ENCODE results near the gene NFIB. TPM values are rescaled to one million over a fixed set of nuclear protein-coding genes. Genes with fewer than 3 reads are reported as not detected.

The NFIB gene
- polyA plus RNA-seq, 3 donors, result not detected

- H3K79me2 ChIP-seq (ENCODE audit: insufficient read depth, low read length), result no peaks in the 10 kb centered on the region
- no peaks in the 10 kb centered on the region for H3K36me3 Mint-ChIP-seq
- H3K4me1 Mint-ChIP-seq, result no peaks in the 10 kb centered on the region
- TF ChIP-seq CTCF (IDR thresholded peaks at IDR 0.05), result no peak
- no peak overlapping the region for H2AFZ ChIP-seq (ENCODE audit: insufficient read depth, low read depth, low read length, poor library complexity, severe bottlenecking)
- H3K4me1 ChIP-seq (ENCODE audit: control insufficient read depth in 1 of 2, insufficient read depth in 2 of 2, low read length in 2 of 2), result no peaks in the 10 kb centered on the region
- no peaks in the 10 kb centered on the region for H3K36me3 ChIP-seq (replicated peaks in 1 of 2; ENCODE audit: control insufficient read depth in 1 of 2, insufficient read depth in 2 of 2, low read length in 2 of 2)
- H3K4me3 Mint-ChIP-seq, result no peak overlapping the region
- 83% methylated on average over 1 of the region's 3 CpGs for WGBS (ENCODE audit: insufficient coverage)
- no peak overlapping the region for H3K4me2 ChIP-seq (replicated peaks; ENCODE audit: extremely low read depth, low read length, poor library complexity, severe bottlenecking)
- no peak overlapping the region for H3K9ac ChIP-seq (ENCODE audit: insufficient read depth, low read length, poor library complexity, severe bottlenecking)
- H3K27me3 Mint-ChIP-seq (ENCODE audit: low read depth in 3 of 3), result peaks cover 2 to 6% (median 5%) of the 10 kb centered on the region in 3 donors
- no peak overlapping the region for H3K27ac ChIP-seq (ENCODE audit: low read depth in 1 of 2, low read length in 2 of 2)
- H3K9me3 Mint-ChIP-seq, result no peaks in the 10 kb centered on the region
- DNase-seq, result no peak
- H4K20me1 ChIP-seq (ENCODE audit: insufficient read depth, low read length), result no peaks in the 10 kb centered on the region
- no peaks in the 10 kb centered on the region for H3K9me3 ChIP-seq (replicated peaks in 1 of 2; ENCODE audit: control insufficient read depth in 1 of 2, insufficient read depth in 1 of 2, low read length in 2 of 2)
- H3K27me3 ChIP-seq (ENCODE audit: control insufficient read depth in 2 of 2, insufficient read depth in 2 of 2, low read length in 2 of 2), result no peaks in the 10 kb centered on the region
- no peak overlapping the region for H3K27ac Mint-ChIP-seq
- H3K4me3 ChIP-seq (replicated peaks in 1 of 3; ENCODE audit: low read depth in 2 of 3, low read length in 3 of 3), result no peak overlapping the region
- intact Hi-C loops (cut with micrococcal nuclease), result no loop called here
Observed at GRCh38 chr9:14289916-14290315, 24.0 kb downstream of the NFIB start.

GRCh38 chr9:14288433-14288832, 25.5 kb downstream of the NFIB start:
- DNase-seq, result no peak
- no peak overlapping the region for H3K4me3 Mint-ChIP-seq
- H3K27me3 Mint-ChIP-seq (ENCODE audit: low read depth in 3 of 3), result peaks cover 2 to 6% (median 5%) of the 10 kb centered on the region in 3 donors
- H3K27me3 ChIP-seq (ENCODE audit: control insufficient read depth in 2 of 2, insufficient read depth in 2 of 2, low read length in 2 of 2), result no peaks in the 10 kb centered on the region
- H3K27ac ChIP-seq (ENCODE audit: low read depth in 1 of 2, low read length in 2 of 2), result no peak overlapping the region
- no peaks in the 10 kb centered on the region for H3K79me2 ChIP-seq (ENCODE audit: insufficient read depth, low read length)
- TF ChIP-seq CTCF (IDR thresholded peaks at IDR 0.05), result no peak
- no peak overlapping the region for H3K9ac ChIP-seq (ENCODE audit: insufficient read depth, low read length, poor library complexity, severe bottlenecking)
- no peaks in the 10 kb centered on the region for H3K36me3 Mint-ChIP-seq
- no peak overlapping the region for H3K27ac Mint-ChIP-seq
- H3K4me2 ChIP-seq (replicated peaks; ENCODE audit: extremely low read depth, low read length, poor library complexity, severe bottlenecking), result no peak overlapping the region
- H2AFZ ChIP-seq (ENCODE audit: insufficient read depth, low read depth, low read length, poor library complexity, severe bottlenecking), result no peak overlapping the region
- intact Hi-C loops (cut with micrococcal nuclease), result no loop called here
- H4K20me1 ChIP-seq (ENCODE audit: insufficient read depth, low read length), result no peaks in the 10 kb centered on the region
- no peaks in the 10 kb centered on the region for H3K36me3 ChIP-seq (replicated peaks in 1 of 2; ENCODE audit: control insufficient read depth in 1 of 2, insufficient read depth in 2 of 2, low read length in 2 of 2)
- peaks cover 0 to under 1% (median 0%) of the 10 kb centered on the region in 7 donors for H3K9me3 Mint-ChIP-seq
- H3K4me1 ChIP-seq (ENCODE audit: control insufficient read depth in 1 of 2, insufficient read depth in 2 of 2, low read length in 2 of 2), result no peaks in the 10 kb centered on the region
- no CpG with 5 or more reads among the region's 4 CpGs for WGBS (ENCODE audit: insufficient coverage)
- no peak overlapping the region for H3K4me3 ChIP-seq (replicated peaks in 1 of 3; ENCODE audit: low read depth in 2 of 3, low read length in 3 of 3)
- H3K9me3 ChIP-seq (replicated peaks in 1 of 2; ENCODE audit: control insufficient read depth in 1 of 2, insufficient read depth in 1 of 2, low read length in 2 of 2), result no peaks in the 10 kb centered on the region
- no peaks in the 10 kb centered on the region for H3K4me1 Mint-ChIP-seq

Measured in CD14-positive monocyte (primary cell).